KMS-11 (cell line): ENCODE data around the gene IL17RE.
A peak's percentile ranks its signal among the peaks of the same experiment; 100 is the strongest.

ENCODE experiments used
- H2AFZ ChIP-seq: fragments of 200-600 bp; sonication (generic); 2 replicates; pipeline ENCODE4 v1.6.1; 2016; ENCODE audit warnings: antibody characterized with exemption, mixed run types, low read depth
- H3K27ac ChIP-seq: fragments of 200-600 bp; sonication (generic); 2 replicates; pipeline ENCODE4 v1.6.1; 2016; ENCODE audit warnings: mild to moderate bottlenecking, mixed run types
- H3K27me3 ChIP-seq: fragments of 200-600 bp; sonication (generic); 2 replicates; pipeline ENCODE4 v1.6.1; 2017; ENCODE audit warnings: mild to moderate bottlenecking, low read depth, mixed run types, moderate library complexity; ENCODE audit not compliant: insufficient read depth
- H3K36me3 ChIP-seq: fragments of 200-600 bp; sonication (generic); 2 replicates; pipeline ENCODE4 v1.6.1; 2017; ENCODE audit warnings: mild to moderate bottlenecking, mixed run types; ENCODE audit not compliant: insufficient read depth
- H3K4me1 ChIP-seq: fragments of 200-600 bp; sonication (generic); 2 replicates; pipeline ENCODE4 v1.6.1; 2016; ENCODE audit warnings: mild to moderate bottlenecking, low read depth, mixed run types; ENCODE audit not compliant: poor library complexity, severe bottlenecking
- H3K4me2 ChIP-seq: fragments of 200-600 bp; sonication (generic); 2 replicates; pipeline ENCODE4 v1.7.0; 2016; ENCODE audit warnings: mild to moderate bottlenecking, mixed run types
- H3K4me3 ChIP-seq: fragments of 200-600 bp; sonication (generic); IDR thresholded peaks from 2 replicates; pipeline ENCODE4 v1.6.1; 2017; ENCODE audit warnings: low read depth, low read length, mixed read lengths; ENCODE audit not compliant: insufficient read depth
- H3K79me2 ChIP-seq: fragments of 200-600 bp; sonication (generic); 2 replicates; pipeline ENCODE4 v1.6.1; 2016; ENCODE audit warnings: low read depth, mixed run types; ENCODE audit not compliant: insufficient read depth
- H3K9ac ChIP-seq: fragments of 200-600 bp; sonication (generic); 2 replicates; pipeline ENCODE4 v1.6.1; 2016; ENCODE audit warnings: mild to moderate bottlenecking, mixed run types
- H4K20me1 ChIP-seq: fragments of 200-600 bp; sonication (generic); 2 replicates; pipeline ENCODE4 v1.6.1; 2016; ENCODE audit warnings: mild to moderate bottlenecking, mixed run types; ENCODE audit not compliant: insufficient read depth
- CTCF ChIP-seq: fragments of 200-600 bp; sonication (generic); conservative IDR thresholded peaks from 2 replicates; pipeline ENCODE4 v1.6.1; 2017; ENCODE audit warnings: low read depth, mild to moderate bottlenecking, antibody characterized with exemption, low read length, moderate library complexity, mixed read lengths

Gene IL17RE

GRCh38 chr3:9948586-9948985 lies 45.9 kb downstream of the IL17RE start:
- Histone ChIP-seq H4K20me1 (no peaks in the 10 kb centered on the region), H3K4me3 (no peak overlapping the region), H3K27me3 (no peaks in the 10 kb centered on the region), H3K4me2 (no peak overlapping the region), H3K4me1 (peaks cover 5% of the 10 kb centered on the region), H3K9ac (no peak overlapping the region), H3K79me2 (no peaks in the 10 kb centered on the region), H3K36me3 (no peaks in the 10 kb centered on the region), H2AFZ (no peak overlapping the region), H3K27ac (no peak overlapping the region)
- no peak for TF ChIP-seq CTCF

DNA sequence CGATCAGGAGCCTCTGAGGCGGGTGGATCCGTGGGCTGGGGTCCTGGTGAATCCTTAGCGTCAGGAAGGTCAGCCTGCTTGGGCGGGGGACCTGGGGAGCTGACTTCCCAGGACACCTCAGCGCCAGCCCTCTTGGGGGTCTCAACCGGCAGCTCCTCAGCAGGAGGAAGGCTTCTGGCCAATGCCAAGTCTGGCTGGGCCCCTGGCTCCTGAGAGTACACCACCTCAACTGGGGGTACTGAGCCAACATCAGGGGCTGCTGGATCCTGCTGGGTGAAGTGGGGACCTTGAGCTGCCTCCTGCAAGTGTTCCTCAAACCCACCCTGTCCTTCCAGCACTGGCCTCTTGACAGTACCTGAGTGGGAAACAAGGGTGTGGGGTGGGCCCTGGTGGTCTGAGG lies 46.5 kb downstream of the IL17RE start:
- H4K20me1 ChIP-seq, result no peaks in the 10 kb centered on the region
- H3K9ac ChIP-seq, result no peak overlapping the region
- no peak overlapping the region for H2AFZ ChIP-seq
- H3K79me2 ChIP-seq, result no peaks in the 10 kb centered on the region
- no peaks in the 10 kb centered on the region for H3K36me3 ChIP-seq
- H3K4me2 ChIP-seq, result no peak overlapping the region
- H3K27me3 ChIP-seq, result no peaks in the 10 kb centered on the region
- H3K4me3 ChIP-seq, result no peak overlapping the region
- H3K27ac ChIP-seq, result no peak overlapping the region
- peaks cover 5% of the 10 kb centered on the region for H3K4me1 ChIP-seq
- TF ChIP-seq CTCF, result no peak

DNA sequence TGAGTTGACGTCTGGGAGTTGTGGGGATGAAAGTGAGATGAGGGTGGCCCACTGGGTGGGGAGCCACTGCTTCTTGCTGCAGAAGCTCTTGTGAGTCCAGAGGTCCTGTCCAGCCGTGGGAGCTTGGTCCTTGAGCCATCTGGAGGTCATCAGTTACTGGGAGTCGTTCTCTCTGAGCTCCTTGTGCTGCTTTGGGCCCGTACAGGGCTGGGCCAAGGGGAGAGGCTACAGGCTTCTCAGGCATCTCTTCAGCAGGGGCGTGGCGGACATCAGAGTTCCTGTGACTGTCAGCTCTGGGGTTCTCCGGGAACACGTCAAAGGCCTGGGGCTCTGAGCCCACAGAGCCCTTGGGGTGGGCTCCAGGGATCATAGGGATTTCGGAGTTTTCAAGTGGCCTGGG lies 47.0 kb downstream of the IL17RE start:
- Histone ChIP-seq H3K36me3 (no peaks in the 10 kb centered on the region), H3K27ac (no peak overlapping the region), H2AFZ (no peak overlapping the region), H4K20me1 (no peaks in the 10 kb centered on the region), H3K79me2 (no peaks in the 10 kb centered on the region), H3K4me2 (no peak overlapping the region), H3K9ac (no peak overlapping the region), H3K4me1 (peaks cover 5% of the 10 kb centered on the region), H3K4me3 (no peak overlapping the region), H3K27me3 (no peaks in the 10 kb centered on the region)
- no peak for TF ChIP-seq CTCF

- Histone ChIP-seq H4K20me1 (no peaks in the 10 kb centered on the region), H3K27ac (no peak overlapping the region), H3K79me2 (no peaks in the 10 kb centered on the region), H3K9ac (no peak overlapping the region), H3K4me2 (peak overlapping the region; percentile 45), H3K4me1 (peaks cover 5% of the 10 kb centered on the region), H3K36me3 (no peaks in the 10 kb centered on the region), H3K4me3 (no peak overlapping the region), H2AFZ (no peak overlapping the region), H3K27me3 (no peaks in the 10 kb centered on the region)
- TF ChIP-seq CTCF, result no peak
Observed at GRCh38 chr3:9951126-9951525, 48.5 kb downstream of the IL17RE start.

GRCh38 chr3:9951598-9951961 lies 48.9 kb downstream of the IL17RE start:
- H4K20me1 ChIP-seq, result no peaks in the 10 kb centered on the region
- H3K79me2 ChIP-seq, result no peaks in the 10 kb centered on the region
- H3K36me3 ChIP-seq, result no peaks in the 10 kb centered on the region
- no peak overlapping the region for H3K27ac ChIP-seq
- peak overlapping the region; percentile 22 for H3K4me3 ChIP-seq
- H2AFZ ChIP-seq, result peak overlapping the region; percentile 47; the same call in 1 of the 2 replicates
- no peak overlapping the region for H3K9ac ChIP-seq
- TF ChIP-seq CTCF, result no peak
- no peaks in the 10 kb centered on the region for H3K27me3 ChIP-seq
- H3K4me1 ChIP-seq, result peaks cover 5% of the 10 kb centered on the region
- H3K4me2 ChIP-seq, result peak overlapping the region; percentile 45
